Activated effector memory CD4-positive, alpha-beta T cell treated with Interleukin-2 at 50 U/mL for 16 hours (primary cell): Measurements from ENCODE around the gene DHRSX.
"Not testable (repeated sequence)": the region's sequence is repeated elsewhere in the genome, so short reads cannot be mapped to it uniquely, and the experiment has no call there.

Experiments
- DNase-seq: peaks from one replicate; pipeline ENCODE4 v3.0.0-alpha.2; 2020

Gene DHRSX

GRCh38 chrX:2416851-2417604 is 83.7 kb downstream of the DHRSX start:
- DNase-seq = no peak

GRCh38 chrX:2414384-2414783 is 86.4 kb downstream of the DHRSX start:
- DNase-seq = no peak

GRCh38 chrX:2413969-2414368 is 86.8 kb downstream of the DHRSX start:
- DNase-seq = no peak

- DNase-seq = no peak
Measured at GRCh38 chrX:2412131-2412530, 88.6 kb downstream of the DHRSX start.

GRCh38 chrX:2410279-2411020 is 90.3 kb downstream of the DHRSX start:
- DNase-seq = no peak

- no peak for DNase-seq
Measured at GRCh38 chrX:2409796-2410195, 91.0 kb downstream of the DHRSX start.

- no peak for DNase-seq
Measured at GRCh38 chrX:2408856-2409255, 91.9 kb downstream of the DHRSX start.

- no peak for DNase-seq
Measured at GRCh38 chrX:2406891-2407518, 93.8 kb downstream of the DHRSX start.

- no peak for DNase-seq
Measured at GRCh38 chrX:2404776-2405175, 96.0 kb downstream of the DHRSX start.

GRCh38 chrX:2402361-2402690 is 98.5 kb downstream of the DHRSX start:
- no peak for DNase-seq

- no peak for DNase-seq
Measured at GRCh38 chrX:2401590-2402360, 99.0 kb downstream of the DHRSX start.

- no peak for DNase-seq
Measured at GRCh38 chrX:2401201-2401589, 99.6 kb downstream of the DHRSX start.

- DNase-seq = no peak
Measured at GRCh38 chrX:2398064-2398656, 102.6 kb downstream of the DHRSX start.

GRCh38 chrX:2397229-2398063 is 103.3 kb downstream of the DHRSX start:
- no peak for DNase-seq

- DNase-seq = no peak
Measured at GRCh38 chrX:2395261-2395992, 105.3 kb downstream of the DHRSX start.

GRCh38 chrX:2391869-2392606 is 108.7 kb downstream of the DHRSX start:
- DNase-seq = no peak

- no peak for DNase-seq
Measured at GRCh38 chrX:2390754-2391153, 110.0 kb downstream of the DHRSX start.

- not testable (repeated sequence) for DNase-seq
Measured at GRCh38 chrX:2389731-2390130, 111.0 kb downstream of the DHRSX start.

- no peak for DNase-seq
Measured at GRCh38 chrX:2389324-2389723, 111.5 kb downstream of the DHRSX start.

- no peak for DNase-seq
Measured at GRCh38 chrX:2388669-2389068, 112.1 kb downstream of the DHRSX start.
